SK-N-MC (cell line): ENCODE results near the gene FBXO24.

ENCODE experiments used
- EZH2 ChIP-seq: fragments of 200-600 bp; sonication (generic); IDR thresholded peaks from one replicate; pipeline ENCODE4 v1.6.1; 2017; ENCODE audit warnings: antibody characterized with exemption
- FOXP2 ChIP-seq: optimal IDR thresholded peaks from 2 replicates; pipeline ENCODE3; 2011; ENCODE audit warnings: mild to moderate bottlenecking, moderate library complexity; ENCODE audit not compliant: insufficient read depth; ENCODE audit errors: extremely low read length, control extremely low read depth
- POLR2AphosphoS5 ChIP-seq: IDR thresholded peaks from 2 replicates; pipeline ENCODE4 v1.6.1; 2012; ENCODE audit warnings: mild to moderate bottlenecking, low read depth, low read length, borderline replicate concordance

DNA sequence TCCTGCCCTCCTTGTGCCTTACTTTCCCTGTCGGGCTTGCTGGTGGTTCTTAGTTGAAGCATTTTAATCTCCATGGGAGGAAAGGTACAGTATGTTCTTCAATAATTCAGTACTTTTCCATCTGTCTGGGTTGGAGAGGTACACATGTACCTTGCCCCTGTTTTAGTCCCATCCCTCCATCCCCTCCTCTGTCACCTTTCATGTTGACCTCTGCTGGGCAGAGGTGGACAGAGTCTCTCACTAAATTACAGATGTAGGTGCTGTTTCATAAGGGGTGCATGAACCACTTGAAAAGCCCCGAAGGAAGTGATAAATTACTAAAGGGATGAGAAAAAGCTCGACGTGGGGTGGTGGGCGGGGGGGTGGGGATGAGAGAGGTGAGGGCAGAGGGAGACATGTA lies 41.7 kb upstream of the FBXO24 start:
- TF ChIP-seq POLR2AphosphoS5 = no peak
- TF ChIP-seq EZH2 = no peak
- TF ChIP-seq FOXP2 = no peak
